Spleen (tissue), 7 donors: ENCODE measurements around the gene HDDC2.

Source experiments
- POLR2A ChIP-seq, 3 donors: fragments of 450-650 bp; IDR thresholded peaks; one replicate each; pipeline ENCODE4 v1.5.1; 2017; ENCODE audit warnings: antibody characterized with exemption in 3 of 3, mild to moderate bottlenecking in 1 of 3
- POLR2AphosphoS5 ChIP-seq, 3 donors: sonication (generic); formaldehyde crosslinking; IDR thresholded peaks; one replicate each; pipeline ENCODE4 v1.5.1; 2017; ENCODE audit warnings: antibody characterized with exemption in 3 of 3
- TF ChIP-seq, protein P1 (sequence below), 11 experiments: fragments of 200-600 bp in 7 of 11; fragments of 450-650 bp in 4 of 11; sonication (generic) in 4 of 11; IDR thresholded peaks in 8 of 11; conservative IDR thresholded peaks in 3 of 11; 1 replicate in 7 of 11; 2 replicates in 4 of 11; pipeline versions ENCODE4 v1.4.0 to v1.8.0; 2016 to 2021; ENCODE audit warnings: antibody characterized with exemption in 11 of 11, inconsistent platforms in 4 of 11, mild to moderate bottlenecking in 1 of 11
- donor health status: DM: no; HTN: no; CAD: no; lungs with moderate emphysema.
- donor health status: DM: no; HTN: no; CAD: no.
- donor health status: DM: no; HTN: no; CAD: no.

DNA sequence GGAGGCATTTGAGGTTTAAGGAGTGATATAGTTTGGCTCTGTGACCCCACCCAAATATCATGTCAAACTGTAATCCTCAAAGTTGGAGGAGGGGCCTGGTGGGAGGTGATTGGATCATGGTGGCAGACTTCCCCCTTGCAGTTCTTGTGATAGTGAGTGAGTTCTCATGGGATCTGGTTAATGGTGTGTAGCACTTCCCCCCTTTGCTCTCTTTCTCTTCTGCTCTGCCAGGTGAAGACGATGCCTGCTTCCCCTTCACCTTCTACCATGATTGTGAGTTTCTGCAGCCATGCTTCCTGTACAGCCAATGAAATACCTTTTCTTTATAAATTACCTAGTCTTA lies 1.7 kb upstream of the HDDC2 start:
- TF ChIP-seq, protein P1, sequence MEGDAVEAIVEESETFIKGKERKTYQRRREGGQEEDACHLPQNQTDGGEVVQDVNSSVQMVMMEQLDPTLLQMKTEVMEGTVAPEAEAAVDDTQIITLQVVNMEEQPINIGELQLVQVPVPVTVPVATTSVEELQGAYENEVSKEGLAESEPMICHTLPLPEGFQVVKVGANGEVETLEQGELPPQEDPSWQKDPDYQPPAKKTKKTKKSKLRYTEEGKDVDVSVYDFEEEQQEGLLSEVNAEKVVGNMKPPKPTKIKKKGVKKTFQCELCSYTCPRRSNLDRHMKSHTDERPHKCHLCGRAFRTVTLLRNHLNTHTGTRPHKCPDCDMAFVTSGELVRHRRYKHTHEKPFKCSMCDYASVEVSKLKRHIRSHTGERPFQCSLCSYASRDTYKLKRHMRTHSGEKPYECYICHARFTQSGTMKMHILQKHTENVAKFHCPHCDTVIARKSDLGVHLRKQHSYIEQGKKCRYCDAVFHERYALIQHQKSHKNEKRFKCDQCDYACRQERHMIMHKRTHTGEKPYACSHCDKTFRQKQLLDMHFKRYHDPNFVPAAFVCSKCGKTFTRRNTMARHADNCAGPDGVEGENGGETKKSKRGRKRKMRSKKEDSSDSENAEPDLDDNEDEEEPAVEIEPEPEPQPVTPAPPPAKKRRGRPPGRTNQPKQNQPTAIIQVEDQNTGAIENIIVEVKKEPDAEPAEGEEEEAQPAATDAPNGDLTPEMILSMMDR (IDR thresholded peaks at IDR 0.05 in 8 of 11, conservative IDR thresholded peaks at IDR 0.05 in 3 of 11) = no peak
- TF ChIP-seq POLR2A (IDR thresholded peaks at IDR 0.05) = no peak
- no peak for TF ChIP-seq POLR2AphosphoS5 (IDR thresholded peaks at IDR 0.05)
